Stimulated activated naive CD8-positive, alpha-beta T cell treated with anti-CD3 and anti-CD28 coated beads, Interleukin-15, amount 100 ng/mL, for 72 hours (primary cell): ENCODE results near the gene STOX2.

ENCODE experiments used
- ATAC-seq: fragments of 150-1000 bp; cut with Tn5 transposase; 2 replicates; pipeline ENCODE4 v1.10.0; 2021; ENCODE audit warnings: mild to moderate bottlenecking, moderate library complexity
- DNase-seq, 2 donors: peaks; one replicate each; pipeline ENCODE4 v3.0.0; 2021 to 2022
- H3K27ac Mint-ChIP-seq, 2 donors: one replicate each; pipeline ENCODE4 v1.8.0; 2022; ENCODE audit warnings: mild to moderate bottlenecking in 2 of 2, mixed read lengths in 2 of 2, moderate library complexity in 2 of 2
- H3K27me3 Mint-ChIP-seq: one replicate; pipeline ENCODE4 v1.8.0; 2022; ENCODE audit warnings: mixed read lengths
- H3K4me1 Mint-ChIP-seq: one replicate; pipeline ENCODE4 v1.8.0; 2022; ENCODE audit warnings: mild to moderate bottlenecking, mixed read lengths
- H3K4me3 Mint-ChIP-seq, 2 donors: one replicate each; pipeline ENCODE4 v1.8.0; 2022; ENCODE audit warnings: mild to moderate bottlenecking in 2 of 2, mixed read lengths in 2 of 2, moderate library complexity in 1 of 2
- H3K9me3 Mint-ChIP-seq, 2 donors: one replicate each; pipeline ENCODE4 v1.8.0; 2022; ENCODE audit warnings: mixed read lengths in 2 of 2

The STOX2 gene

GRCh38 chr4:183876268-183876934, 28.7 kb upstream of the STOX2 start:
- Mint-ChIP-seq H3K27me3 (peaks cover 11% of the 10 kb centered on the region), H3K4me3 (no peak overlapping the region), H3K4me1 (no peaks in the 10 kb centered on the region), H3K27ac (no peak overlapping the region), H3K9me3 (no peaks in the 10 kb centered on the region)
- no peak for DNase-seq
- ATAC-seq: no peak

GRCh38 chr4:183878251-183878970, 26.7 kb upstream of the STOX2 start:
- no peak for DNase-seq
- Mint-ChIP-seq H3K27ac (no peak overlapping the region), H3K27me3 (peaks cover 11% of the 10 kb centered on the region), H3K4me1 (no peaks in the 10 kb centered on the region), H3K9me3 (no peaks in the 10 kb centered on the region), H3K4me3 (no peak overlapping the region)
- no peak for ATAC-seq

- ATAC-seq (no peak), DNase-seq (no peak)
- no peaks in the 10 kb centered on the region for H3K4me1 Mint-ChIP-seq
- H3K9me3 Mint-ChIP-seq: no peaks in the 10 kb centered on the region
- H3K4me3 Mint-ChIP-seq: no peak overlapping the region
- no peaks in the 10 kb centered on the region for H3K27me3 Mint-ChIP-seq
- H3K27ac Mint-ChIP-seq: no peak overlapping the region
These were observed 19.8 kb upstream of the STOX2 start for GRCh38 chr4:183885205-183885720.

- H3K9me3 Mint-ChIP-seq: no peaks in the 10 kb centered on the region
- no peaks in the 10 kb centered on the region for H3K4me1 Mint-ChIP-seq
- H3K27me3 Mint-ChIP-seq: no peaks in the 10 kb centered on the region
- ATAC-seq: no peak
- H3K4me3 Mint-ChIP-seq: no peak overlapping the region
- no peak for DNase-seq
- no peak overlapping the region for H3K27ac Mint-ChIP-seq
These were observed 17.8 kb upstream of the STOX2 start for GRCh38 chr4:183887351-183887750.

GRCh38 chr4:183888564-183888963, 16.5 kb upstream of the STOX2 start:
- no peak for ATAC-seq
- H3K4me1 Mint-ChIP-seq: no peaks in the 10 kb centered on the region
- H3K4me3 Mint-ChIP-seq: no peak overlapping the region
- H3K9me3 Mint-ChIP-seq: no peaks in the 10 kb centered on the region
- no peaks in the 10 kb centered on the region for H3K27me3 Mint-ChIP-seq
- H3K27ac Mint-ChIP-seq: no peak overlapping the region
- no peak for DNase-seq

- DNase-seq (no peak), ATAC-seq (no peak)
- Mint-ChIP-seq H3K4me3 (no peak overlapping the region), H3K27me3 (no peaks in the 10 kb centered on the region), H3K9me3 (no peaks in the 10 kb centered on the region), H3K27ac (no peak overlapping the region), H3K4me1 (no peaks in the 10 kb centered on the region)
These were observed 15.9 kb upstream of the STOX2 start for GRCh38 chr4:183889190-183889589.

- H3K9me3 Mint-ChIP-seq: no peaks in the 10 kb centered on the region
- no peak overlapping the region for H3K27ac Mint-ChIP-seq
- no peak overlapping the region for H3K4me3 Mint-ChIP-seq
- DNase-seq: no peak
- ATAC-seq: no peak
- no peaks in the 10 kb centered on the region for H3K4me1 Mint-ChIP-seq
- H3K27me3 Mint-ChIP-seq: peaks cover 21% of the 10 kb centered on the region
These were observed 7.9 kb upstream of the STOX2 start for GRCh38 chr4:183897193-183897592.

GRCh38 chr4:183898456-183898855, 6.7 kb upstream of the STOX2 start:
- DNase-seq (no peak), ATAC-seq (no peak)
- Mint-ChIP-seq H3K9me3 (no peaks in the 10 kb centered on the region), H3K27ac (no peak overlapping the region), H3K27me3 (peaks cover 30% of the 10 kb centered on the region), H3K4me3 (no peak overlapping the region), H3K4me1 (no peaks in the 10 kb centered on the region)

GRCh38 chr4:183903021-183903760, 1.9 kb upstream of the STOX2 start:
- H3K27ac Mint-ChIP-seq: no peak overlapping the region
- H3K4me3 Mint-ChIP-seq: no peak overlapping the region
- H3K9me3 Mint-ChIP-seq: no peaks in the 10 kb centered on the region
- no peak for DNase-seq
- ATAC-seq: no peak
- H3K27me3 Mint-ChIP-seq: peaks cover 66% of the 10 kb centered on the region
- peaks cover 16% of the 10 kb centered on the region for H3K4me1 Mint-ChIP-seq

- H3K27ac Mint-ChIP-seq: no peak overlapping the region
- H3K4me1 Mint-ChIP-seq: peaks cover 16% of the 10 kb centered on the region
- H3K4me3 Mint-ChIP-seq: peak overlapping the region; percentile 55 to 73
- no peaks in the 10 kb centered on the region for H3K9me3 Mint-ChIP-seq
- DNase-seq (peak in 1 of 2 donors; percentile 12), ATAC-seq (peak; percentile 55)
- peaks cover 86% of the 10 kb centered on the region for H3K27me3 Mint-ChIP-seq
These were observed 734 bp downstream of the STOX2 start for GRCh38 chr4:183905593-183906488.

- no peaks in the 10 kb centered on the region for H3K9me3 Mint-ChIP-seq
- H3K27me3 Mint-ChIP-seq: peaks cover 82% of the 10 kb centered on the region
These were observed 1.3 kb downstream of the STOX2 start for GRCh38 chr4:183906489-183906738.

GRCh38 chr4:183906739-183907651, 1.9 kb downstream of the STOX2 start:
- H3K4me3 Mint-ChIP-seq: peak overlapping the region; percentile 52 to 55

More at GRCh38 chr4:183906489-183906738, 1.3 kb downstream of the STOX2 start:
- ATAC-seq (peak; percentile 16), DNase-seq (no peak)
- H3K4me3 Mint-ChIP-seq: peak overlapping the region; percentile 52 to 55
- peaks cover 16% of the 10 kb centered on the region for H3K4me1 Mint-ChIP-seq
- H3K27ac Mint-ChIP-seq: no peak overlapping the region

GRCh38 chr4:183907871-183908683, 3.0 kb downstream of the STOX2 start:
- H3K27ac Mint-ChIP-seq: no peak overlapping the region
- H3K27me3 Mint-ChIP-seq: peaks cover 71% of the 10 kb centered on the region
- H3K9me3 Mint-ChIP-seq: no peaks in the 10 kb centered on the region
- no peak for DNase-seq
- no peak for ATAC-seq
- peaks cover 16% of the 10 kb centered on the region for H3K4me1 Mint-ChIP-seq
- no peak overlapping the region for H3K4me3 Mint-ChIP-seq

More at GRCh38 chr4:183906739-183907651, 1.9 kb downstream of the STOX2 start:
- Mint-ChIP-seq H3K9me3 (no peaks in the 10 kb centered on the region), H3K27ac (no peak overlapping the region), H3K27me3 (peaks cover 76% of the 10 kb centered on the region), H3K4me1 (peaks cover 16% of the 10 kb centered on the region)
- DNase-seq (no peak), ATAC-seq (no peak)

- ATAC-seq (no peak), DNase-seq (no peak)
- H3K9me3 Mint-ChIP-seq: no peaks in the 10 kb centered on the region
- H3K4me1 Mint-ChIP-seq: peaks cover 16% of the 10 kb centered on the region
- H3K27me3 Mint-ChIP-seq: peaks cover 60% of the 10 kb centered on the region
- no peak overlapping the region for H3K4me3 Mint-ChIP-seq
- no peak overlapping the region for H3K27ac Mint-ChIP-seq
These were observed 4.1 kb downstream of the STOX2 start for GRCh38 chr4:183909187-183909586.
